ENCODE results near the gene NDUFB10. TPM values are rescaled to one million over a fixed set of nuclear protein-coding genes. Genes with fewer than 3 reads are reported as not detected.

NDUFB10 gene
- total RNA-seq, 2 donors from 2014 or later: 63.4 to 98.8 TPM

DNA sequence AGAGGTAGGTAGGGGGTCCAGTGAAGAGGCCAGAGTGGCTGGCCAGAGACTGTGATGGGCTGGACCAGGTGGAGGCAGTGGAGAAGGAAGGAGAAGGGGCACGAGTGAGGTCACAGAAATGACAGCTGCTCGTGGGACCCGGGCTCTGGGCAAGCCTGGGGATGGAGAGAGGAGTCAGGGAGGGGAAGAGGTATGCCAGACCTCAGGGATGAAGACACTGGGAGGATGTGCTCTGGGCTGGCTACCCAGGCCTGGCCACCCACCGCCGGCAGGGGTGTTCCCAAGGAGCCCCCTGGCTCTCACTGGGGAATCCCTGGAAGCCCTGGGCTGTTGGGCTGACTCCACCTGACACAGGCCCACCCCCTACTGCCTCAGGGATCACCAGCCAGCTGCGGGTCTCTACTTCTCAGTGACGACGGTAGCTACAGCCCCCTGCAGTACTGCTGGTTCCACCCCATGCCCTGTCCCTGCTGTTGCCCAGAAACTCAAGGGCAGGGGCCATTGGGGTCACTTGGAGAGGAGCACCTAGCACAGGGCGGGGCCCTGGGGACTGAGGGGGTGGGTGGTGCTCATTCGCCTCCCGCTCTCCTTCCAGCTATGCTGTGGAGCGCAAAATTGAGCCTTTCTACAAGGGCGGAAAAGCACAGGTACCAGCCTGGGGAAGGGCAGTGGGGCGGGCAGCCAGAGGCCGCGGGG is 14.3 kb downstream of the NDUFB10 start:
- no peak for DNase-seq (ENCODE audit: low spot score in 2 of 2)
- no peak for ATAC-seq
- Mint-ChIP-seq H3K36me3 (peaks cover 21 to 30% of the 10 kb centered on the region in 2 donors), H3K9me3 (no peaks in the 10 kb centered on the region), H3K27ac (no peak overlapping the region)

DNA sequence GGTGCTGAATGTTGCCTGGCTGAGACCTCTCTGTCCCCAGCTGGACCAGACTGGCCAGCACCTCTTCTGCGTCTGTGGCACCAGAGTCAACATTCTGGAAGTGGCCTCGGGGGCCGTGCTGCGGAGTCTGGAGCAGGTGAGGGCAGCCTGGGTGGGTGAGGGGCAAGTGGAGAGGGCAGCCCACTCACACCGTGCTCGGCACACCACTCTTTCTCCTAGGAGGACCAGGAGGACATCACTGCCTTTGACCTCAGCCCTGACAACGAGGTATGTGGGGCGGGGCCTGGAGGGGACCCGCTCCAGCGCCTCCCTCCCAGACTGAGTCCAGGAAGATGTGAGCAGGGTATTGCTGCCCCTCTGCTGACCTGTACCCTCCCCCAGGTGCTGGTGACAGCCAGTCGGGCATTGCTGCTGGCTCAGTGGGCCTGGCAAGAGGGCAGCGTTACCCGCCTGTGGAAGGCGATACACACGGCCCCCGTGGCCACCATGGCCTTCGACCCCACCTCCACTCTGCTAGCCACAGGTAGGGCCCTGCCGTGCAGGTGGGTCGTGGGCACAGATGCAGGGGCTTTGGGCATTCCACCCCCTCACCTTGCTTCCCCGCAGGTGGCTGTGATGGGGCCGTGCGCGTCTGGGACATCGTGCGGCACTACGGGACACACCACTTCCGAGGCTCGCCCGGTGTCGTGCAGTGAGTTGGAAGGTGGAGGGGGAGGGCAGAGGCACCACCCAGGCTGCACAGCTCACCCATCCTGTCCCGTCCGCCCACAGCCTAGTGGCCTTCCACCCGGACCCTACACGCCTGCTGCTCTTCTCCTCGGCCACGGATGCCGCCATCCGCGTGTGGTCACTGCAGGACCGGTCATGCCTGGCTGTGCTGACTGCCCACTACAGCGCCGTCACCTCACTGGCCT is 15.1 kb downstream of the NDUFB10 start:
- H3K9me3 Mint-ChIP-seq: no peaks in the 10 kb centered on the region
- peak overlapping the region in 1 of 2 donors; percentile 29 for H3K27ac Mint-ChIP-seq
- ATAC-seq: no peak
- DNase-seq (ENCODE audit: low spot score in 2 of 2): no peak
- peaks cover 21 to 30% of the 10 kb centered on the region in 2 donors for H3K36me3 Mint-ChIP-seq

DNA sequence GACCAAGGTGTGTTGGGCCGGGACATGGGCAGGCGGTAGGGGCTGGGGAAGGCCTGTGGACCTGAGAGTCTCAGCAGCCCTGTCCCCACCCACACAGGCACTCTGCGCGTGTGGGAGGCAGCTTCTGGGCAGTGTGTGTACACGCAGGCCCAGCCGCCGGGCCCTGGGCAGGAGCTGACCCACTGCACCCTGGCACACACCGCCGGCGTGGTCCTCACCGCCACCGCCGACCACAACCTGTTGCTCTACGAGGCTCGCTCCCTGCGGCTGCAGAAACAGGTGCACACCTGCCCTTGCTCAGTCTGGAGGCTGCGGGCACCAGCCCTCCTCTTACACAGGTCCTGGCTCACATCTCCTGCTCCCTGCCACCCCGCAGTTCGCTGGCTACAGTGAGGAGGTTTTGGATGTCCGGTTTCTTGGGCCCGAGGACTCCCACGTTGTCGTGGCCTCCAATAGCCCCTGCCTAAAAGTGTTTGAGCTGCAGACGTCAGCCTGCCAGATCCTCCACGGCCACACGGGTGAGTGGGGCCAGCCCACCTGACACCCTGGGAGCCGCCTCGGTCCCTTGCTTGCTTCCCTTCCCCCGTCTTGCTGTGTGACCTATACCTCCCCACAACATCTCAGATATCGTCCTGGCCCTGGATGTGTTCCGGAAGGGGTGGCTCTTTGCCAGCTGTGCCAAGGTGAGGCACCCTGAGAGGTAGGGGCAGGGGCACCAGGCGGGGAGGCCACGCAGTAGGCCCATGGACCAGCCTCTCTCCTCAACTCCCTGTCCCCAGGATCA is 16.3 kb downstream of the NDUFB10 start:
- H3K27ac Mint-ChIP-seq: no peak overlapping the region
- ATAC-seq (no peak), DNase-seq (ENCODE audit: low spot score in 2 of 2) (no peak)
- H3K36me3 Mint-ChIP-seq: peaks cover 21 to 30% of the 10 kb centered on the region in 2 donors
- H3K9me3 Mint-ChIP-seq: no peaks in the 10 kb centered on the region

DNA sequence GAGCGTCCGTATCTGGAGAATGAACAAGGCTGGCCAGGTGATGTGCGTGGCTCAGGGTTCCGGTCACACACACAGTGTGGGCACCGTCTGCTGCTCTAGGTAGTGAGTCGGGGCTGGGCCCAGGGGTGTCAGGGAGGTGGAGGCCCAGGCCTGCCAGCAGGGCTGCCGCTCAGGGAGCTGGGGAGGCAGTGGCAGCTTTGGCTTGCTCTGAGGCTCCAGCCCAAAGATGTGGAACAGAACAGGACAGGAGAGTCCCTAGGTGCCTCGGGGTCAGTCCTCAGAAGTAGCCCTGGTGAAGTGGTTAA is 16.8 kb downstream of the NDUFB10 start:
- peaks cover 17 to 27% of the 10 kb centered on the region in 2 donors for H3K36me3 Mint-ChIP-seq
- H3K27ac Mint-ChIP-seq: no peak overlapping the region
- ATAC-seq: no peak
- no peak for DNase-seq (ENCODE audit: low spot score in 2 of 2)
- H3K9me3 Mint-ChIP-seq: no peaks in the 10 kb centered on the region

DNA sequence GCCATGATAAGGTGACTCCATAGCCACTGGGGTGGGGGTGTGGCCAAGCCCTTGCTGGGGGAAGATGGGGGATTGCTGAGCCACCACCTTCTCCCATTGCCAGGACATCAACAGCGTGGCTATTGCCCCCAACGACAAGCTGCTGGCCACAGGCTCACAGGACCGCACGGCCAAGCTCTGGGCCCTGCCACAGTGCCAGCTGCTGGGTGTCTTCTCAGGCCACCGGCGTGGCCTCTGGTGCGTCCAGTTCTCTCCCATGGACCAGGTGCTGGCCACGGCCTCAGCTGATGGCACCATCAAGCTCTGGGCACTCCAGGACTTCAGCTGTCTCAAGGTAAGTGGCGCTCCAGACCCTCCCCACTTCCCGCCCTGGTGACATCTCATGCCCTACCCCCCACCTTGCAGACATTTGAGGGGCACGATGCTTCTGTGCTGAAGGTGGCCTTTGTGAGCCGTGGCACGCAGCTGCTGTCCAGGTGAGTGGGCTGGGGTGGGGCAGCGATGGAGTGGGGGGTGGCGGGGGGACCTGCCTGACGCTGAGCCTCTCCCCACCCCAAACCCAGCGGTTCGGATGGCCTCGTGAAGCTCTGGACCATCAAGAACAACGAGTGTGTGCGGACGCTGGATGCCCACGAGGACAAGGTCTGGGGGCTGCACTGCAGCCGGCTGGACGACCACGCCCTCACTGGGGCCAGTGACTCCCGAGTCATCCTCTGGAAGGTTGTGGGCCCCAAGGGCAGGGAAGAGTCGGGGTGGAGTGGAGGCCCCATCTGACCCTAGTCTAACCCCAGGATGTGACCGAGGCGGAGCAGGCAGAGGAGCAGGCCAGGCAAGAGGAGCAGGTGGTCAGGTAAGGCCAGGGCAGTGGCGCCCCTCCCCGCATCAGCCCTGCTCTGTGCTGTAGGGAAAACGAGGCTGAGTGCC is 17.9 kb downstream of the NDUFB10 start:
- no peaks in the 10 kb centered on the region for H3K9me3 Mint-ChIP-seq
- H3K27ac Mint-ChIP-seq: no peak overlapping the region
- ATAC-seq (no peak), DNase-seq (ENCODE audit: low spot score in 2 of 2) (no peak)
- peaks cover 7 to 17% of the 10 kb centered on the region in 2 donors for H3K36me3 Mint-ChIP-seq

DNA sequence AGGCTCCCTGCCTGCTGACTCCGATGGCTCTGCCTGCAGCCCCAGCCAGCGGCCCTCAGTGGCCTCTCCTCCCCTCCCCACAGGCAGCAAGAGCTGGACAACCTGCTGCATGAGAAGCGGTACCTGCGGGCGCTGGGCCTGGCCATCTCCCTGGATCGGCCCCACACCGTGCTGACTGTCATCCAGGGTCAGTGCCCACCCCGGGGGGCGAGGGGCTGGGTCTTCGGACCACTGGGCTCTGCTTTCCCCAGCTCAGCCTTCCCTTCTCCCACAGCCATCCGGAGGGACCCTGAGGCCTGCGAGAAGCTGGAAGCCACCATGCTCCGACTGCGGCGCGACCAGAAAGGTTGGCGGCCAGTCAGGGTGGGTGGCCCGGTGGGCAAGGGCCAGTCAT is 18.5 kb downstream of the NDUFB10 start:
- DNase-seq (ENCODE audit: low spot score in 2 of 2) (no peak), ATAC-seq (no peak)
- Mint-ChIP-seq H3K27ac (no peak overlapping the region), H3K36me3 (peaks cover 7 to 13% of the 10 kb centered on the region in 2 donors), H3K9me3 (no peaks in the 10 kb centered on the region)

DNA sequence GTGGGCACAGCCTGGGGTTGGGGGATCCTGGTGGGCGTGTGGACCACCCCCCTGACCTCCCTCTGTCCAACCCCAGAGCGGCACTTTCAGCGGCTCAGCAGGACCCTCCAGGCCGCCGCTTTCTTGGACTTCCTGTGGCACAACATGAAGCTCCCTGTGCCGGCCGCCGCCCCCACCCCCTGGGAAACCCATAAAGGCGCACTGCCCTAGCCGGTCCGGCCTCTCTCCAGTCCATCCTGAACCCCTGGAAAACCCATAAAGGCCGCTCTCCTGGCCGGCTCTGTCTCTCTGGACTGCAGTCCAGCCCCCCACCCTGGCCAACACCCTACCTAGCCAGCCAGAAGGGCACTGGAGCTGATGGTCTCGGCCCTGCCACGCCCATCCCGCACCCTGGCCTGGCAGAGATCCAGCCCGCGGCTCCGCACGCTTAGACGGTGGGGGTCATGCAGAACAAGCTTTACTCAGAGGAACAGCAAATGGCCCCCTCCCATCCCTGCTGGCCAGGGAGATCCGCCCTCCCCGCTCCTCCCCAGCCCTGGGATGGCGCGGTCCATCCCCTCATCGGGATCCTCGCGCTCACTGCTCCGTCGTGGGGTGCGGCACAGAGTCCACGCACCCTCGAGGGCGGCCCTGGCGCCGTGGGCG is 19.3 kb downstream of the NDUFB10 start:
- H3K36me3 Mint-ChIP-seq: peaks cover 7 to 13% of the 10 kb centered on the region in 2 donors
- ATAC-seq (no peak), DNase-seq (ENCODE audit: low spot score in 2 of 2) (no peak)
- H3K27ac Mint-ChIP-seq: no peak overlapping the region
- H3K9me3 Mint-ChIP-seq: no peaks in the 10 kb centered on the region

DNA sequence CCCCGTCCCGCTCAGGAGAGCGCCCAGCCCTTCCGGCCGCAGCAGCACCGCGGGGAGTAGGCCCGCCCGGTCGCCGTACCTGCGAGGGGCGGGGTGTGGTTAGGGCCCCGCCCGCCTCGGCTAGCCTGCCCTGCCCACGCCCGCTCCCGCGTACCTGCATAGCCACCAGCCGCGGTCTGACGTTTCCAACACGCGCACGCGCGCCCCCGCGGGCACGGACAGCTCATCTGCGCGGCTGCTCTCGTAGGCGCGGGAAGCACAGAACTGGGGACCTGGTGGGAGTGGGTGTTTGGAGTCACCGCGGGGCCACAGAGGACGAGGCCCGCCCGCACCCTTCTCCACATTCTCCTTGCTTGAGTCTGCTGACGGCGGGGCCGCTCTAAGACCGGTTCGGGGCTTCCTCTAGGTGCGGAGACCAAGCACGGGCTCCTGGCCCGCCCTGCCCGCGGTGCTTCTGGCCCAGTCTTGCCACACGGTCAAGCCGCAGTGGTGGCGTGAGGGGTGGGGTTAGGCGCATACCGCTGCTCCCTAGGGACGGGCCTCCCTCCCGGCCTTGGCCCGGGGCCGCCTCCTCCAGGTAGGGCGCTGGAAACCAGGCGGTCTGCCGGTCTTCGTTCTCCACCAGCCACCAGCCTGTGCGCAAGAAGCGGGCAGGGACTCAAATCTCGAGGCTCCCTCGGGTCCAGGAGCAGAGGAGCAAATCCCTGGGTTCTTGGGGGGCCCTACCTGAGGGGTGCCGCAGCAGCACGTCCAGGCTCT is 20.1 kb downstream of the NDUFB10 start:
- H3K27ac Mint-ChIP-seq: no peak overlapping the region
- H3K9me3 Mint-ChIP-seq: no peaks in the 10 kb centered on the region
- DNase-seq (ENCODE audit: low spot score in 2 of 2): no peak
- peaks cover 7 to 13% of the 10 kb centered on the region in 2 donors for H3K36me3 Mint-ChIP-seq
- no peak for ATAC-seq

DNA sequence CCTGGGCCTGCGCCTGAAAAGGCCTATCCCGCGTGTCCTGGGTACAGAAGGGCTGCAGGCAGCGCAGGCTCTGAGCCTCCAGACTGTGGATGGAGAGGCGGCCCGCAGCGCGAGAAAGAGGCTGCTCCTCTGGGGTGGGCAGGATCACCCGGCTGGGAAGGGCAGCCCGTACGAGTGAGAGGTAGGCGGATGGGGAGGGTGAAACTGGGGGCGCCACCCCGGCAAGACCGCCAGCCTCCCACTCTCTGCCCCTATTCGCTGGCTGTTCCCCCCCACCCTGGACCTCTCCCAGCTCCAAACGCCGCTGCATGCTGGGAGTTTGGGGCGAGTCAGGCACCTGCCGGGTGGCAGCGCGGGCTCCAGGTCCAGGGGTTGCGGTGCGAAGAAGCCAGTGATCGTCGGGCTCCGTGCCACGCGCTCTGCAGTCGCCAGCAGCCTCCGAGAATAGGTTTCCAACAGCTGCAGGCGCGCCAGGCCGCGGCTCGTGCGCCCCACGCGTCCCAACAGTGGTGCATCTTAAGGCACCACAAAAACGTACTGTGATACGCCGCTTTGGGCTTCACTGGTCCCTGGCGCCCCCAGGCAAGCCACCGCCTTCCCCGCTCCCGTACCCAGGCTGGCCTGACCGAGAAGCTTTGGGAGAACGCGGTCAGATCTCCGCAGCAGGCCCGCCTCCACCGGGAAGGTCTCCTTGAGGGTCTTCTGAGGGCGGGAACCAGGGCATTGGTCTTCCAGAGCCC is 20.9 kb downstream of the NDUFB10 start:
- no peak for DNase-seq (ENCODE audit: low spot score in 2 of 2)
- ATAC-seq: no peak
- no peak overlapping the region for H3K27ac Mint-ChIP-seq
- H3K36me3 Mint-ChIP-seq: peaks cover 7 to 8% of the 10 kb centered on the region in 2 donors
- no peaks in the 10 kb centered on the region for H3K9me3 Mint-ChIP-seq

DNA sequence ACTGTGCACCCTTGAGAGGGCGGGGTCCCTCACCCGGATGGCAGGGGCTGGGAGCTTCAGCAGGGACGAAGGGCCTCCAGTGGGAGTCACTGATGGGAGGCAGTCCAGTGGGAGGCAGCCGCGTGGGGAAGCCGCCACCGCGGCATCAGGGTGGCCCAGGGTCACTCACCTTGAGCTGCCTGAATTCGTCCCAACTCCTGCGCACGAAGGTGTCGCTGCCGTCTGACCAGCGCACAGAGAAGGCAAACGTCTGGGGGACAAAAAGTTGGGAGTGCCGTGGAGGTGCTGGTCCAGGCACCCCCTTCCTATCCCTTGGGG is 21.4 kb downstream of the NDUFB10 start:
- ATAC-seq (no peak), DNase-seq (ENCODE audit: low spot score in 2 of 2) (no peak)
- Mint-ChIP-seq H3K27ac (no peak overlapping the region), H3K36me3 (peaks cover 5 to 6% of the 10 kb centered on the region in 2 donors), H3K9me3 (no peaks in the 10 kb centered on the region)

DNA sequence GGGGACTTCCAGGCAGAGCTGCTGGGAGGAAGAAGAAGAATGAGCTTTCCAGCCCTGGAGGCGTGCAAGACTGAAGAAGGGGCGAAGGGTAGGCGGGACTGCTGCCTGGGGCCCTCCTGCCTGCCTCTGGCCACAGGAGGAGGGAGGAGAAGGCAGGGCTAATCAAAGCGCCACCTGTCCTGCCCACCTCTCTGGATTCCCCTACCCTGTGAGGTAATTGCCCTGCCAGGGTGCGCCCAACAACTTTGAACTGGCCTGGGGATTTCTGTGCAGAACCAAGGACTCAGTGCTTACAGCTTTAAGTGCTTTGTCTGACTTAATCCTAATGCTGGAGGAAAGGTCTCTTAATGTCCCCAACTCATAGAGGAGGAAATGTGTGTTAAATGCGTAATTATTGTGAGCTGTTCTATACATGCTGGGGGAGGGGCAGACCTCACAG is 22.1 kb downstream of the NDUFB10 start, which contains the start of gene NOXO1:
Gene NOXO1 (minus strand): TSS at position 72 of the 439 bp plus-strand sequence. CDS start 290 bp downstream, outside the sequence.
- DNase-seq (ENCODE audit: low spot score in 2 of 2) (no peak), ATAC-seq (no peak)
- peaks cover 0 to 3% of the 10 kb centered on the region in 2 donors for H3K36me3 Mint-ChIP-seq
- no peak within 1 kb of the TSS for H3K27ac Mint-ChIP-seq
- H3K9me3 Mint-ChIP-seq: no peaks in the 10 kb centered on the region

DNA sequence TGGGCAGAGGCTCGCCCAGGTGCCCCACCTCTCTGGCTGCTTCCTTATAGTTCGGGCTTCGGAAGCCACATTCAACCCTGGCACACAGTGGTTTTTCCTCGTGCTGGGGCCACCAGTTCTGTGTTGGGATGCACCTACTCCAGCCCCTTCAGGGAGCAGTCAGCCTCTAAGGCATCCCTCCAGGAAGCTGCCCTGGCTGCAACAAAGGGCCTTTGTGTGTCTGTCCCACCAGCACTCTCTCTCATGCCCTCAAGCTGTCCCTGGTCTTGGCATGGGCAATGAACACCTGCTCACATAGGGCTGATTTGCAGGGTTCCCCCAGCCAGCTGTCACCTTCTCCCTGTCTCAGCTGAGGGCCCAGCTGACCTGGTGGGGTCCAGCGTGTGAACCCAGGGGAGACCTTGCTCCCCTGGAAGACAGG is 22.7 kb downstream of the NDUFB10 start:
- H3K27ac Mint-ChIP-seq: no peak overlapping the region
- H3K36me3 Mint-ChIP-seq: peaks cover 0 to 6% of the 10 kb centered on the region in 2 donors
- ATAC-seq: no peak
- DNase-seq (ENCODE audit: low spot score in 2 of 2): no peak
- no peaks in the 10 kb centered on the region for H3K9me3 Mint-ChIP-seq

DNA sequence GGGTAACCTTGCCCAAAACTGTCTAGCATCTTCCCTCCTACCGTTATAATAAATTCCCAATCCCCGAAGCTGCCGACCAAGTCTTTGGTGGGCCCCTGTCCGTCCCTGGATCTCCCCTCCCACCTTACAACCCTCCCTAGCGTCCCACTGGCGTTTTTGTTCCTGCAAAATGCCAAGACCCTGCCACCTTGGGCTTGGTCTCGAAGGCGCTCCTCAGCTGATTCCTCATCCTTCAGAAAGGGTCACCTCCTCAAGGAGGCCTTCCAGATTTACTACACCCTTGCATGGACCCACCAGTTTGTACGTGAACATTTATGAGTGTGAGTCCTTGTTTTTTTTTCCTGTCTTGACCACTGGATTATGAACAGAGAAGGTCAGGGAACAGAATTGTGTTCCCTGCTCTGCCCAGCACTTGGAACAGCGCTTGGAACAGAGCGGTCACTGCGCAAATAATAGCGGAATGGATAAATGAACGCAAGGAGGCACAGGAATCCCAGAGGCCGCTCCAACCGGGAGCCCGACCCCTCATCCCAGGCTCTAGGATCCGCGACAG is 23.7 kb downstream of the NDUFB10 start:
- Mint-ChIP-seq H3K9me3 (no peaks in the 10 kb centered on the region), H3K36me3 (peaks cover 0 to 6% of the 10 kb centered on the region in 2 donors), H3K27ac (no peak overlapping the region)
- ATAC-seq (no peak), DNase-seq (ENCODE audit: low spot score in 2 of 2) (no peak)
